AG10803 (cell line): ENCODE measurements around the gene B4GALNT4.

Experiments used
- DNase-seq: peaks from one replicate; pipeline ENCODE4 v3.0.0; 2010; ENCODE audit warnings: low read depth
- H3K4me3 ChIP-seq: 2 replicates; pipeline ENCODE4 v1.5.1; 2011; ENCODE audit warnings: mild to moderate bottlenecking, low read length, control low read depth
- TF ChIP-seq, protein P1 (sequence below): conservative IDR thresholded peaks from 2 replicates; pipeline ENCODE4 v1.5.1; 2011; ENCODE audit warnings: mild to moderate bottlenecking, low read length, control low read depth, inconsistent platforms

The B4GALNT4 gene

DNA sequence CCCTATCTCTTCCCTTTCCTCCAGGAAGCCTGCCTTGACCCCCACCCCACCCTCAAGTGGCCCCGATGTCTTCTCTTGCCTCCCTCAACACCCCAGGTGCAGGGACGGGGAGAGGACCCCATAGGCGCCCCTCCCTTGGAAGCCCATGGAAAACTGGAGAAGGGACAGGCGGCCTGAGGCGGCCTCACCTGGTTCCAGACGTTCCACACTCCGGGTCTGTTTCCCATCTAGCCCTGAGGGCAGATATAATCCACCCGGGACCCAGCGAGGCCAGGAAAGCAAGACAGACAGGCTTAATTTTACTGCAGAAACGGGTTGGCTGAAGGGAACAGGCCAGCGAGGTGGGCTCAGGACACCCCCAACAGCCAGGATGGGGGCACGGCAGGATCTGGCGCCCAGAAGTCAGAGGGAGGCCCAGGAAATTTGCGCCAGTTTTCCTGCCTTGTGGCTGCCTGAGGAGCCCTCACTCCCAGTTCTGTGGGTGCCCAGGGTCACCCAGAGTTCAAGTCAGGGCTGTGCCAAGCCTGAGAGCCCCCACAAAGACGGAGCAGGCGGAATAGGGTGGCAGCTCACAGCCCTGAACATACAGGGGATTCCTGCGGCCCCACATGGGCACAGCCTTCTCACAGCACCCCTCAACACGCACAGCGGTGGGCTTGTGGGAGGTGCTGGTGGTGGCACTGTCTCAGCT is 48.5 kb downstream of the B4GALNT4 start:
- TF ChIP-seq, protein P1, sequence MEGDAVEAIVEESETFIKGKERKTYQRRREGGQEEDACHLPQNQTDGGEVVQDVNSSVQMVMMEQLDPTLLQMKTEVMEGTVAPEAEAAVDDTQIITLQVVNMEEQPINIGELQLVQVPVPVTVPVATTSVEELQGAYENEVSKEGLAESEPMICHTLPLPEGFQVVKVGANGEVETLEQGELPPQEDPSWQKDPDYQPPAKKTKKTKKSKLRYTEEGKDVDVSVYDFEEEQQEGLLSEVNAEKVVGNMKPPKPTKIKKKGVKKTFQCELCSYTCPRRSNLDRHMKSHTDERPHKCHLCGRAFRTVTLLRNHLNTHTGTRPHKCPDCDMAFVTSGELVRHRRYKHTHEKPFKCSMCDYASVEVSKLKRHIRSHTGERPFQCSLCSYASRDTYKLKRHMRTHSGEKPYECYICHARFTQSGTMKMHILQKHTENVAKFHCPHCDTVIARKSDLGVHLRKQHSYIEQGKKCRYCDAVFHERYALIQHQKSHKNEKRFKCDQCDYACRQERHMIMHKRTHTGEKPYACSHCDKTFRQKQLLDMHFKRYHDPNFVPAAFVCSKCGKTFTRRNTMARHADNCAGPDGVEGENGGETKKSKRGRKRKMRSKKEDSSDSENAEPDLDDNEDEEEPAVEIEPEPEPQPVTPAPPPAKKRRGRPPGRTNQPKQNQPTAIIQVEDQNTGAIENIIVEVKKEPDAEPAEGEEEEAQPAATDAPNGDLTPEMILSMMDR, result no peak
- no peak overlapping the region for H3K4me3 ChIP-seq
- DNase-seq, result no peak

DNA sequence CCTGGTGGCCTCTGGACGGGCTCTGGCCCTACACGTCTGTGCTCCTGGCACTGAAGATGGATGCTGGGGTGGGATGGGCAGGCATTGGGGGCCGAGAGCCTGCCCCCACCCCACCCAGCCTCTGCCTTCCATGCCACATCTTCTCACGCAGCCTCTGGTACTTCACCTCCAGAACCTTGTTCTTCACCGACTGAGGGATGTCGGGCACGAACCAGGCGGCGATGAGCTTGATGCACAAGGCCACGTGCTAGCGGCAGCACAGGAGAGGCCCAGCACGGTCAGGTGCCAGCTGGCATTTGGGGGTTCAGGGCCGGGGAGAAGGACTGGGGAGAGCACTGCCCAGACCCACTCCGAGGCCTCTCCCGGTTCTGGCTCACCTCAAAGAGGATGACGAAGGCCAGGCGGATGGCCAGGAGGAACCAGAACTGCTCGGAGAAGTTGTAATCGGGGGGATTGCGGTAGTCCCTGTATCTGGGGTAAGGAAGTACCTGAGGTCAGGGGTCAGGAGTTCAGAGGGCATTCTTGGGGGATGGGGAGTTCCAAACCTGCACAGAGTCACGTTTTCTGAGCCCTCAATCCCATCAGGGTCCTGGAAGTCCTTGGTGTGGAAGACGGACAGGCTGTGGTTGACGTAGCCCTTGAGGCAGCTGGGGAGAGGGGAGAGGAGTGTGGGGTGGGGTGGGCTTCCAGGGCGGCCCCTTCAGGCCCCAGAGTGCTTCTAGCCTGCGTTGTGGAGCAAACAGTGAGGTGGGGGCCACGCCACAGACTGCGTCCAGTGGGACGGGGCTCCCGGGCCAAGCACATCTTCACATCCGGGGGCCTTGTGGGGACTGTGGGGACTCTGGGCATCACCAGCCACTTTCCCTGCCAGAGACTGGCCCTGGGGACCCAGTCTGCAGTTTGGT is 49.3 kb downstream of the B4GALNT4 start:
- TF ChIP-seq, protein P1, result no peak
- no peak for DNase-seq
- H3K4me3 ChIP-seq, result no peak overlapping the region

DNA sequence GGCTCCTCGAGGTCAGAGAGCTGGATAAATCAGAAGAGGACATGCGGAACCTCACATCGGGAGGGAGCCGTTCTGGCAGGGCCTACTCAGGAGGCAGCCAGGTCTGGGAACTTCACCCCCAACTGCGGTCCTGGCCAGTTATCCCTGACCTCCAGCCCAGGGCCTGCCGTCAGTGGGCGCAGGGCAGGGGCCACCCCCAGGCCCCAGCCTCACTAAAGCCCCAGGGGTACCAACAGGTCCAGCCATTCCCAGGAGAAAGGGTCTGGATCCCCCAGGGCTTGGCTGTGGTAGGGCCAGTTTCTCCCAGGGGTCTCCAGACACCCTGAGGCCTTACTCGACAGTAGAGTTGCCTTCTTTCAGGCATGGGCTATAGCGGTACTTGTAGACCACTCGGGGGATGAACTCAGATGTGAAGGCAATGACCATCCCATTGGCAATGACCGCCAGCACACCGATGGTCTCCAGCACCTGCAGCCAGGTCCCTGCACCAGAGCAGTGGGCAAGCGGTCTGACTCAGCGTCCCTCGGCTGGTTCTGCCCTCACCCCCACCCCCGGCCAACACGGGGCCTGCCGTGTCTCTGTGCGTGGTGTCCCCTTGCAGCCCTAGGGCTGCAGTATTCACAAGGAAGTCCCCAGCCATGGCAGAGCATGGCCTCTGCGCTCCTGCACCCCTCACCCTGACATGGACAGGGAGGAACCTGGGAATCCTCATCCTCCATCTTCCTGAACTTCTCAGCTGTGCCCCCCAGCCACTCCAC is 50.1 kb downstream of the B4GALNT4 start:
- no peak overlapping the region for H3K4me3 ChIP-seq
- DNase-seq, result no peak
- TF ChIP-seq, protein P1, result no peak

DNA sequence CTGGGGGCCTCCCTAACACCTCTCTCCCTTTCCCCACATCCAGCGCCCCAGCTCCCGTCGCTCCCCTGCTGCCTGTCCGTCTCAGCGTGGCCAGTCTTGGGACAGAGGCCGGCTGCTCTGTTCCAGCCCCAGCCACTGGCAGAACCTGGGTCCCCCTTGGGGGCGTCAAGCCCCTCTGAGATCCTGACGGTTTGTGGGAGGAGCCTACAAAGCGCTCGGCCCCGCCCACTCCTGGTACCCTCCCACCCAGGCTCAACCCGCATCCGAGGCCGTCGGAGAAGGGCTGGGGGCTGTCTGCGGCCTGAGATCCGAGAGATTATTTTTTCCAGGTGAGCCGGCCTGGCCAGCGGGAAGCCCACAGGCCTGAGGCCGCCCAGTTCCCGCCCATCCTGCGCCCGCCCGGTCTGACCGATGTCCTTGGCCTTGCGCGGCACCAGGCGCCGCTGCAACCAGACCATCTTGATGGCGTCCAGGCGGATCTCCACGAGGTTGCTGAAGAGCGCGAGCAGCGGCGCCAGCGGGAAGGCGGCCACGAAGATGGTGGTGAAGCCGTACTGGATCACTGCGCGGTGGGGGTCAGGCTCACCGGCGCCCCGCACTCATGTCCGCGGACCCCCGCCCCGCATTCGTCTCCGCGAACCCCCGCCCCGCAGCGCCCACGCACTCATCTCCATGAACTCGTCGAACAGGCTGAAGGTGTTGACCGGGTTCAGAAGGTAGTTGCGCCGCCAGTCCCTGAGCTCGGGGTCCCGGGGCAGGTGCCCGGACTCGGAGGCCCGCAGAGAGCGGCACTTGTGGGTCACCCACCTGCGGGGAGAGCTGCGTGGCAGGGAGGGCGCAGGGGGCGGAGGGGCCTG is 51.0 kb downstream of the B4GALNT4 start:
- no peak for DNase-seq
- TF ChIP-seq, protein P1, result no peak
- no peak overlapping the region for H3K4me3 ChIP-seq

DNA sequence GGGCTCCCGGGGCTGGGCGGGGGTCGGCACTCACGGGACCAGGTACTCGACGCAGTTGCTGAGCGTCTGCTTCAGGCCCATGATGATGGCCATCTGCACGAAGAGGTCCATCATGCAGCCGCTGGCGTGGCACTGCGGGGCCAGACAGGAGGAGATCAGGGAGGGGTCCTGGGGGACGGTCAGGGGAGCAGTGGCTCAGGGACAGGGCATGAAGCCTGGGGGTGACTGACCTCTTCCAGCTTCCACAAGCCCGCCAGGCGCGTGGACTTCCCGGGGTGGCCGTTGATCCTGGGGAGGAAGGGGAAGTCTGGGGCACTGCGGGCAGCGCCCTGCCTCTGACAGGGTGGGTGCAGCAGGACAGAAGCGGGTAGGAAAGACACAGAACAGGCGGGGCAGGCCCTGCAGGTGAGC is 51.6 kb downstream of the B4GALNT4 start:
- TF ChIP-seq, protein P1, result no peak
- DNase-seq, result no peak
- no peak overlapping the region for H3K4me3 ChIP-seq

DNA sequence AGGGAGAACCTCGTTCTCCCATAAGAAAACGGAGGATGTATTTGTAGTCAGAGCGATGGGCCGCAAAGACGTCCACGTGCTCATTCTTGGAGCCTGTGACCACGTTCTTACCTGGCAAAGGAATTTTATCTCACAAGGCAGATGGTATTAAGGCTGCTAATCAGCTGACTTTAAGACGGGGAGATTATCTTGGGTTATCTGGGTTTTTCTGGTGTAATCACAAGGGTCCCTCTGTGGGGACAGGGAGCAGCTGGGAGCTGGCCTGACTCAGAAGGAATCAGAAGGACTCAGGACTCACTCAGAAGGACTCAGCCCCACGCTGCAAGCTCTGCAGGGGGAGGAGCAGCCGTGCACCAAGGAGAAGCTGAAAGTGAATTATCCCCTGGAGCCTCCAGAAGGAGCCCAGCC is 53.0 kb downstream of the B4GALNT4 start:
- DNase-seq, result no peak
- H3K4me3 ChIP-seq, result no peak overlapping the region

More for the DNA sequence above, 53.0 kb downstream of the B4GALNT4 start:
- TF ChIP-seq, protein P1, result no peak
